ENCODE measurements around the gene NAB2.

- no peak for TF ChIP-seq REST (IDR thresholded peaks at IDR 0.05; ENCODE audit: insufficient read depth in 1 of 2, low read depth in 2 of 2, low read length in 2 of 2)
- no peak for TF ChIP-seq POLR2AphosphoS5 (IDR thresholded peaks at IDR 0.05; ENCODE audit: low read depth, low read length)
- TF ChIP-seq SIN3A (IDR thresholded peaks at IDR 0.05; ENCODE audit: borderline replicate concordance, insufficient read depth, low read length), result no peak
- TF ChIP-seq FOXP2 (optimal IDR thresholded peaks at IDR 0.05; ENCODE audit: borderline replicate concordance, extremely low read depth, extremely low read length, insufficient read depth), result no peak
- TF ChIP-seq TAF1 (IDR thresholded peaks at IDR 0.05; ENCODE audit: borderline replicate concordance, insufficient read depth, low read length), result no peak
Observed at GRCh38 chr12:57099047-57099714, 10.3 kb downstream of the NAB2 start.
